ENCODE results near the gene KIF6. TPM values are rescaled to one million over a fixed set of nuclear protein-coding genes. Genes with fewer than 3 reads are reported as not detected.

The KIF6 gene
- total RNA-seq, 1 experiment from 2014 or later, result not detected

- Histone ChIP-seq H3K36me3 (ENCODE audit: control insufficient read depth, insufficient read depth, low read length) (no peaks in the 10 kb centered on the region), H3K4me1 (ENCODE audit: control insufficient read depth, insufficient read depth, low read length) (no peaks in the 10 kb centered on the region), H3K27me3 (ENCODE audit: control insufficient read depth, insufficient read depth, low read length) (no peaks in the 10 kb centered on the region), H3K27ac (ENCODE audit: low read length) (no peak overlapping the region), H3K9me3 (ENCODE audit: control insufficient read depth, insufficient read depth, low read depth, low read length) (no peaks in the 10 kb centered on the region), H3K4me3 (ENCODE audit: low read depth in 2 of 2, low read length in 2 of 2) (no peak overlapping the region)
- in situ Hi-C loops (cut with HindIII; ENCODE audit: low pct_unique_long_range_greater_than_20kb, low sequenced_read_pairs), result no loop called here
- no TSS peak for BruUV-seq (replicated peaks)
- intact Hi-C loops (cut with micrococcal nuclease; ENCODE audit: unreplicated experiment), result no loop called here
- no peak for TF ChIP-seq REST (IDR thresholded peaks at IDR 0.05; ENCODE audit: insufficient read depth in 1 of 2, low read depth in 2 of 2, low read length in 1 of 2)
- no peak for DNase-seq (ENCODE audit: low read depth, low spot score)
- ChIA-PET CTCF (no interaction called here), POLR2A (no interaction called here)
- no peak for ATAC-seq
Observed at GRCh38 chr6:39573541-39573940, 151.7 kb downstream of the KIF6 start.

- no peak for ATAC-seq
- in situ Hi-C loops (cut with HindIII; ENCODE audit: low pct_unique_long_range_greater_than_20kb, low sequenced_read_pairs) (no loop called here), intact Hi-C loops (cut with micrococcal nuclease; ENCODE audit: unreplicated experiment) (no loop called here)
- CTCF ChIA-PET, result no interaction called here
- POLR2A ChIA-PET, result no interaction called here
- DNase-seq (ENCODE audit: low read depth, low spot score), result no peak
- Histone ChIP-seq H3K27ac (ENCODE audit: low read length) (no peak overlapping the region), H3K4me1 (ENCODE audit: control insufficient read depth, insufficient read depth, low read length) (no peaks in the 10 kb centered on the region), H3K4me3 (ENCODE audit: low read depth in 2 of 2, low read length in 2 of 2) (no peak overlapping the region), H3K9me3 (ENCODE audit: control insufficient read depth, insufficient read depth, low read depth, low read length) (no peaks in the 10 kb centered on the region), H3K36me3 (ENCODE audit: control insufficient read depth, insufficient read depth, low read length) (no peaks in the 10 kb centered on the region), H3K27me3 (ENCODE audit: control insufficient read depth, insufficient read depth, low read length) (no peaks in the 10 kb centered on the region)
- no TSS peak for BruUV-seq (replicated peaks)
- TF ChIP-seq REST (IDR thresholded peaks at IDR 0.05; ENCODE audit: insufficient read depth in 1 of 2, low read depth in 2 of 2, low read length in 1 of 2), result no peak
- TF ChIP-seq POLR2AphosphoS5 (IDR thresholded peaks at IDR 0.05; ENCODE audit: low read depth, low read length), result no peak
- TF ChIP-seq CTCF (IDR thresholded peaks at IDR 0.05), result no peak
- TF ChIP-seq TCF7L2 (IDR thresholded peaks at IDR 0.05; ENCODE audit: low read depth, low read length), result no peak
- no peak for TF ChIP-seq SIN3A (IDR thresholded peaks at IDR 0.05; ENCODE audit: borderline replicate concordance, insufficient read depth, low read depth, low read length)
Observed at GRCh38 chr6:39572661-39573340, 152.4 kb downstream of the KIF6 start.

All from Panc1 (cell line).